Measurements from ENCODE around the gene KIAA0232.
A peak's percentile ranks its signal among the peaks of the same experiment; 100 is the strongest.

KIAA0232 gene

DNA sequence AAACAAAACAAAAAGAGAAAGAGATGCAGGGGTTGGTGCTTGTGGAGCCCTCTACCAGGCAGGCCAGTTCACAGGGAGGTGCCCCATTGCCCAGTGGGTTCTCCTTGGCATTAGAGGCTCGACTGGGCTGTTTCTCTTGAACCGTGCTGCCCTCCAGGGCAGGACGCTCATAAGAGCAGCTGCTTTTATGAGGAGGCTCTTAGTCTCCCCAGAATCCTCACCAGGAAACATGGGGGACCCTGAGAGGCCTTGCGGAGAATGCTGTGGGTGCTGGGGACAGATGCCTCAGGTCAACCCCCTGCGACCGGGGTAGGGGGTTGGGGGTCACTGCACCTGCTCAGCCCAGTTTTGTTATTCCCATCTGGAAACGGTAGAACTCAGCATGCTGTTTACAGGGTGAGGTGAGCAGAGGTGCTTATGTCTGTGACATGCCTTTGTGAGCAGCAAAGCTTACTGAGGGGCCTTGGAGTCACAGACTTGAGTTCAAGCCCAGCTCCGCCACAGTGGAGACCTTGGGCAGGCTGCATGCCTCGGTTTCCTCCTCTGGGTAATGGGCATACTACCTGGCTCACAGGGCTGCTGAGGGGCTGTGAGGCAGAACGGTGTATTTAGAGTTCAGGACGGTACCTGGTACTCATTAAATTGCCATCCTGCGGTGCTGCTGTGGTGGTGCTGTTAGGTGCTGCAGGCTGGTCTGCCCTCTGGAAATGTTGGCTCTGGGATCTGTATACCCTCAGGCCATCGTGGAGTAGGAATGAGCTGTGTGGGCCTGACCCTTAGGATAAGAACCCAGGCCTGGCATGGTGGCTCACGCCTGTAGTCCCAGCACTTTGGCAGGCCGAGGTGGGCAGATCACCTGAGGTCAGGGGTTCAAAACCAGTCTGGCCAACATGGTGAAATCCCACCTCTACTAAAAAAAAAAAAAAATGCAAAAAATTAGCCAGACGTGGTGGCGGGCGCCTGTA lies 132.8 kb downstream of the KIAA0232 start:
- H3K27me3 Mint-ChIP-seq = no peaks in the 10 kb centered on the region
- H3K36me3 Mint-ChIP-seq (ENCODE audit: low read depth) = peaks cover 14% of the 10 kb centered on the region
- H3K4me3 Mint-ChIP-seq = no peak overlapping the region
- peak overlapping the region; percentile 37 for H3K27ac Mint-ChIP-seq
- H3K9me3 Mint-ChIP-seq = no peaks in the 10 kb centered on the region
- DNase-seq = no peak
- H3K4me1 Mint-ChIP-seq (ENCODE audit: low read depth) = peaks cover 82% of the 10 kb centered on the region

DNA sequence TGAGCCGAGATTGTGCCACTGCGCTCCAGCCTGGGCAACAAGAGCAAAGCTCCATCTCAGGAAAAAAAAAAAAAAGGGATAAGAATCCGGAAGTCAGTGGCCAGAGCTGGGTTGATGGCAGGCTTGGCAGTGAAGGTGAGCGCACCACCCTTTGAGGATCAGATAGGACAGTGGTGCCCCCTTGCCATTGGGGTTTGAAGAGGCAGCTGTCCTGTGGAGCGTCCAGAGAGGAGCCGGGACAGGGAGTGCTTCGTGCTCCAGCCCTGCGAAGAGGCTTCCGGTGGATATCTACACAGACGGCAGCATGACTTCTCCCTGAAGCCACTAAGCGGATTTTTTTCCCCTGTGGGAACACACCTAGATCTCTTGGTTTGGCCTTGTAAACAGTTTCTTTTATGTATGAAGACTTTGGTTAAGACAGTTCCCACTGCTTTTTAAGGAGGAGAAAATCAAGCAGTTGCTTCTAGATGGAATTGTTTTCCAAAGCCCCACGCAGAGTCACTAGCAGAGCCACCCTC lies 133.6 kb downstream of the KIAA0232 start:
- peaks cover 81% of the 10 kb centered on the region for H3K4me1 Mint-ChIP-seq (ENCODE audit: low read depth)
- DNase-seq = no peak
- H3K4me3 Mint-ChIP-seq = peak overlapping the region; percentile 30
- no peaks in the 10 kb centered on the region for H3K9me3 Mint-ChIP-seq
- H3K36me3 Mint-ChIP-seq (ENCODE audit: low read depth) = peaks cover 10% of the 10 kb centered on the region
- H3K27ac Mint-ChIP-seq = peak overlapping the region; percentile 76
- no peaks in the 10 kb centered on the region for H3K27me3 Mint-ChIP-seq

DNA sequence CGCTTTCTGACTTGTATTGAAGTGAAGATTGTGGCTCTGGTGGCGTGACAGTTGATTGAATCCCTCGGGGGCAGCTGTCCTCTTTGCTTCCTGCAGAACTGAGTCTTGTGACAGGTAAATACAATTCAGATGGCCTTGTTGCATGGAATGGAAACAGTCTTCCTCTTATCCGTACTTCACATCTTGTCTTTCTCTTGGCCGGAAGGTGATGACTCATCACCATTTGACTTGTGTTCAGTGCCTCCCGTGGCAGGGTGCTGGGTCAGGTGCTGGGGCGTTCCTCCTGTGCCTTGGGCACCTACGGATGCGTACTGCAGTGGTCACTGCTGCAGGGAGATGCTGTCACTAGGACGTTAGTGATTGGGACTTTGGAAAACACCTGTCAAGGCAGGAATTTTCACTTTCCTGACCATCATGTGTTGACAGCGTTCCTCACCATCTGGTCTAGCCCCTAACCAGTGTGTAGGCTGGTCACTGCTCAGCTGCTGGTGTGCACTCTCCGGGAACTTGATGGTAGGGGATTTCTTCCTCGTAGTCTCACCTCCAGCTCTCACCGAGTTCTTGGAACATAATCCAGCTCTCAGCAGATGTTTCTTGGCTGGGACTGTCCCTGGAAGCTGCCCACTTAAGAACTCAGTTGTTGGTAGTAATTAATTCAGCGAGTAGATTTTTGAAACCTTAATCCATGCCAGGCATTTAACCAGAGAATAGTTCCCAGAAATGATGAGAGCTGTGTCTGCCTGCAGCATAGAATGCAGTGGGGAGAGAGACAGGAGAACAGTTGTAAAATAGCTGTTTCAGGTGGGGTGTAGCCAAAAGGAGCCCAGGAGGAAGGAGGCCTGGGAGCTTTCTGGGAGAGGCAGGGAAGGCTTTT lies 134.3 kb downstream of the KIAA0232 start:
- peak; percentile 64 for DNase-seq
- Mint-ChIP-seq H3K4me1 (ENCODE audit: low read depth) (peaks cover 75% of the 10 kb centered on the region), H3K9me3 (no peaks in the 10 kb centered on the region), H3K36me3 (ENCODE audit: low read depth) (peaks cover 9% of the 10 kb centered on the region), H3K27me3 (no peaks in the 10 kb centered on the region), H3K4me3 (peak overlapping the region; percentile 30), H3K27ac (peak overlapping the region; percentile 76)

DNA sequence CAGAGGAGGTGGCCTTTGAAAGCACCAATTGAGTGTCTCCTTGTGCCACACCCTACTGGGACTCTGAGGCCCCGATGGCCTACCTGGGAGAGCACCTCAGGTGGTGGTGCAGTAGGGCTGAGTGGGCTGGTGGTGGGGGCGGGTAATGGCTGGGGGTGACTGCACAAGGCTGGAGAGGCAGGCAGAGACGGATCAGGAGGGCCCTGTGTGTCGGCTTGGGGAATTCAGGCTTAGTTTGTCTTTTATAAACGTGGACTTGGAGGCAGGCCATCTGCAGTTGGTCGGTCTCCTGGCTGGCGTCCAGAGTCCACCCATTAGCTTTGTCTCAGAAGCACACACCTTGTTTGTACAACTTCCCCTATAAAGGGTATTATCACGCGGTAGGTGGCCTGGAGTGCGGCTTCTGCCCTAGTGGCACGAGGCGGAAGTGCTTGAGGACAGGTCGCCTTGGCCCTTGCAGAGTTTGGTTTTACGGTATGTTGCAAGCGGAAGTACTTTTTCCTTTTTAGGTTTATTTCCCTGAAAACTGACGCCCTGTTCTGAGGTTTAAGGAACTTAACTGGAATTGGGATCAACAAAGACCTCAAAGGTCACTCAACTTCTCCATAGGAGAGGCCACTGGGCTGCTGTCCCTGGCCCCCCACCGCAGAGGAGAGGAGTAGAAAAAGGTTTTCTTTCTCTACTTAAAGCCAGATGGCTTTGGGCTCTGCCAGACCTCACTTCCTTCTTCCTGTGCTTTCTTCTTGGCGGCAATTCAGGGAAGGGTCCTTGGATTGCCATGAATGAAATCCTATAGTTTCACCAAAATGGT lies 135.1 kb downstream of the KIAA0232 start:
- Mint-ChIP-seq H3K27me3 (no peaks in the 10 kb centered on the region), H3K4me3 (peak overlapping the region; percentile 30), H3K27ac (peak overlapping the region; percentile 76), H3K4me1 (ENCODE audit: low read depth) (peaks cover 77% of the 10 kb centered on the region), H3K9me3 (no peaks in the 10 kb centered on the region), H3K36me3 (ENCODE audit: low read depth) (peaks cover 9% of the 10 kb centered on the region)
- peak; percentile 51 for DNase-seq

DNA sequence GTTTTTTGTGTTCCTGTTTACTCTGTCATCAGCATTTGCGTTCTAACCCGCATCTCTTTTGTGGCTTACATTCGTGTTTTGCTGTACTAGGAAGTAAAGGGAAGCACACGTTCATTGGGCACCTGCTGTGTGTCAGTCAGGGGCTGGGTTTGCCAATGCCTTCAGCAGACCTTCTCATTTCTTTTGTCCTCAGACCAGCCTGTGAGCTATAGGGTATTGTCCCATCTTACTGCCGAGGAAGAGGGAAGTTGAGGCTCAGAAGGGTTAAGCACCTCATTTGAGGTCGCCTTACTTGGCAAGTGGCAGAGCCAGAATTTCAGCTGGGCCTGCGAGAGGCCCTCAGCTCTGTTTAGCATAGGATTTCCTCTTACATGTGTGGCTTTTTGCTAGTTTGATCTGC lies 135.8 kb downstream of the KIAA0232 start:
- Mint-ChIP-seq H3K9me3 (no peaks in the 10 kb centered on the region), H3K4me3 (peak overlapping the region; percentile 9), H3K27me3 (no peaks in the 10 kb centered on the region), H3K4me1 (ENCODE audit: low read depth) (peaks cover 75% of the 10 kb centered on the region), H3K36me3 (ENCODE audit: low read depth) (peaks cover 15% of the 10 kb centered on the region), H3K27ac (peak overlapping the region; percentile 76)
- DNase-seq = no peak

DNA sequence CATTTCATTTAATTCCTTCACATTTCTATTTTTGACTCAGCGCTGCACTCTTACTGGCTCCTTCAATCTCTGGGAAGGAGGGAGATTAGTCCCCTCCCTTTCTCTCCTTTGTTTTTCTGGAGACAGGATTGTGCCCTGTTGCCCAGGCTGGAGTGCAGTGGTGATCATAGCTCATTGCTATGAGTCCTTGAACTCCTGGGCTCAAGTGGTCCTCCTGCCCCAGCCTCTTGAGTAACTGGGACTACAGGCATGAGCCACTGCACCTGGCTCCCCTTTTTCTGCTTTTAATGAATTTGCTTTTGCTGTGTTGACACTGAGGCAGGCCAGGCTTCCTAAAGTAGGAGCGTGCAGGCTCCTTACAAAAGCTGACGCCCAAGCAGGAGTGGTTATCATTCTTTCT lies 137.6 kb downstream of the KIAA0232 start:
- Mint-ChIP-seq H3K27ac (peak overlapping the region; percentile 76), H3K4me3 (no peak overlapping the region), H3K4me1 (ENCODE audit: low read depth) (peaks cover 71% of the 10 kb centered on the region), H3K36me3 (ENCODE audit: low read depth) (peaks cover 34% of the 10 kb centered on the region), H3K27me3 (no peaks in the 10 kb centered on the region), H3K9me3 (no peaks in the 10 kb centered on the region)
- no peak for DNase-seq

DNA sequence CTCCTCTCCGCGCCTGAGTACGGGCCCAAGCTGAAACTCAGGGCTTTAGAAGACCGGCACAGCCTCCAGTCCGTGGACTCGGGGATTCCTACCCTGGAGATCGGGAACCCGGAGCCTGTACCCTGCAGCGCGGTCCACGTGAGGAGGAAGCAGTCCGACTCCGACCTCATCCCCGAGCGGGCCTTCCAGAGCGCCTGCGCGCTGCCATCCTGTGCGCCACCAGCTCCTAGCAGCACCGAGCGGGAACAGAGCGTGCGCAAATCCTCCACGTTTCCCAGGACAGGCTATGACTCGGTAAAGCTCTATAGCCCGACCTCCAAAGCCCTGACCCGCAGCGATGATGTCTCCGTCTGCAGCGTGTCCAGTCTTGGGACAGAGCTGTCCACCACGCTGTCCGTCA lies 141.0 kb downstream of the KIAA0232 start:
- Mint-ChIP-seq H3K36me3 (ENCODE audit: low read depth) (peaks cover 60% of the 10 kb centered on the region), H3K27me3 (no peaks in the 10 kb centered on the region), H3K4me1 (ENCODE audit: low read depth) (peaks cover 73% of the 10 kb centered on the region), H3K9me3 (no peaks in the 10 kb centered on the region), H3K4me3 (no peak overlapping the region), H3K27ac (peak overlapping the region; percentile 27)
- DNase-seq = no peak

DNA sequence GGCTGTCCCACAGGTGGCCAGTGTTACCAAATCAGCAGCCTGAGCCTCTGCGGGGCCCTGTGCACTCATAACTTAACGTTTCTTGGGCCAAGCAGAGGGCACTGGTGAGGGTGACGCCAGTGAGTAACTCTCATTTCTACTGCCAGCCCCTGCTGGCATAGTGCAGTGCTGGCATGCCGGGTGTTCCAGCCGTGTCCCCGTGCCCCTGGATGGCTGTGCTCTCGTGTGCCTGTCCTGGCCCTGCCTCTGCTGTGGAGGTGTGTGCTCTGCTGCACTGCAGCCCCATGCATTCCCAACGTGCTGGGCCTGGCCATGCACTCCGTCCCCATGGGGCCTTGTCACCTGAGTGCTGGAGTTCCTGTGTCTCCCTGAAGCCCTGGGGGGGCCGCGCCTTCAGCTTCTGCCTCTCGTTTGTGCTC lies 141.8 kb downstream of the KIAA0232 start:
- Mint-ChIP-seq H3K27ac (no peak overlapping the region), H3K27me3 (no peaks in the 10 kb centered on the region), H3K36me3 (ENCODE audit: low read depth) (peaks cover 65% of the 10 kb centered on the region), H3K4me1 (ENCODE audit: low read depth) (peaks cover 77% of the 10 kb centered on the region), H3K4me3 (no peak overlapping the region), H3K9me3 (no peaks in the 10 kb centered on the region)
- no peak for DNase-seq

DNA sequence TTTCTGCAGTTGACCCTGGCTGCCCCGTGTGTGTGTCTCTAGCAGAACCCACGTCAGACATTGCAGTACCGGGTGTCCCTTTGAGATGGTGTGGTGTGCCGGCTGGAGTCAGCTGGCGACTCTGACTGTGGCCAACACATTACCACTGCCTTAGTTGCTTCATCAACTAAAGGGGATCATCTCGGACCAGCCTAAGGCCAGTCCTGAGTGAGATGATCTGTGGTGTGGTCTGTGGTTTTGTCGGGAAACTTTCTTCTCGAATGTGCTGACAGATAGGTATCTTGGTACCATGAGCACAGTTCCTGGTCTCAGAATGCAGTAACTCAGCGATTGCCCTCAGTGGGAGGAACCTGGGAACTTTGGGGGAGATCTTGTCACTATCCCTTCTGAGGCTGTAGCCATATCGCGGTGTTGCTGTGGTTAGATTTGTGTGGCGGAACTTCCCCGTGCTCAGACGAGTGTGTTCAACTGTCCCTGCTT lies 142.9 kb downstream of the KIAA0232 start:
- H3K4me3 Mint-ChIP-seq = peak overlapping the region; percentile 51

DNA sequence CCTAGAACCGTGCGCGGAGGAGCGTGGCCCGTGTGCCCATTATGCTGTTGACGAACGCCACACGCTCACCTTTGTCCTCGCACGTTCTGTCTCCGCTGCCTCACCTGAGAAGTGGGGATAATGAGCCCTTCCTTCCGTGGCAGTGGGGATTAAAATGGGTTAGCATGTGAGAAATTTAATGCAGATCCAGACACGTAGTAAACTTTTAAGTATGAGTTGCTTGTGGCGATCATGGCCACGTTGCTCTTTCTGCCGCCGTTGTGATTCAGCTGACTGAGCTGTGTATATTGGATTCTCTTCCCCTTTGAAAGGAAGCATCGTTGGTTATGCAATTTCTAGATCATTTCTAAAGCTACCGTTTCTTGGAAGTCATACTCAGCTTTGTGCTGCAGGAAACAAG lies 143.6 kb downstream of the KIAA0232 start:
- Mint-ChIP-seq H3K27ac (peak overlapping the region; percentile 82), H3K4me1 (ENCODE audit: low read depth) (peaks cover 76% of the 10 kb centered on the region), H3K9me3 (no peaks in the 10 kb centered on the region), H3K36me3 (ENCODE audit: low read depth) (peaks cover 73% of the 10 kb centered on the region), H3K4me3 (peak overlapping the region; percentile 51), H3K27me3 (no peaks in the 10 kb centered on the region)
- no peak for DNase-seq

More for the DNA sequence above, 142.9 kb downstream of the KIAA0232 start:
- Mint-ChIP-seq H3K9me3 (no peaks in the 10 kb centered on the region), H3K36me3 (ENCODE audit: low read depth) (peaks cover 72% of the 10 kb centered on the region), H3K4me1 (ENCODE audit: low read depth) (peaks cover 82% of the 10 kb centered on the region), H3K27me3 (no peaks in the 10 kb centered on the region), H3K27ac (peak overlapping the region; percentile 82)
- no peak for DNase-seq

DNA sequence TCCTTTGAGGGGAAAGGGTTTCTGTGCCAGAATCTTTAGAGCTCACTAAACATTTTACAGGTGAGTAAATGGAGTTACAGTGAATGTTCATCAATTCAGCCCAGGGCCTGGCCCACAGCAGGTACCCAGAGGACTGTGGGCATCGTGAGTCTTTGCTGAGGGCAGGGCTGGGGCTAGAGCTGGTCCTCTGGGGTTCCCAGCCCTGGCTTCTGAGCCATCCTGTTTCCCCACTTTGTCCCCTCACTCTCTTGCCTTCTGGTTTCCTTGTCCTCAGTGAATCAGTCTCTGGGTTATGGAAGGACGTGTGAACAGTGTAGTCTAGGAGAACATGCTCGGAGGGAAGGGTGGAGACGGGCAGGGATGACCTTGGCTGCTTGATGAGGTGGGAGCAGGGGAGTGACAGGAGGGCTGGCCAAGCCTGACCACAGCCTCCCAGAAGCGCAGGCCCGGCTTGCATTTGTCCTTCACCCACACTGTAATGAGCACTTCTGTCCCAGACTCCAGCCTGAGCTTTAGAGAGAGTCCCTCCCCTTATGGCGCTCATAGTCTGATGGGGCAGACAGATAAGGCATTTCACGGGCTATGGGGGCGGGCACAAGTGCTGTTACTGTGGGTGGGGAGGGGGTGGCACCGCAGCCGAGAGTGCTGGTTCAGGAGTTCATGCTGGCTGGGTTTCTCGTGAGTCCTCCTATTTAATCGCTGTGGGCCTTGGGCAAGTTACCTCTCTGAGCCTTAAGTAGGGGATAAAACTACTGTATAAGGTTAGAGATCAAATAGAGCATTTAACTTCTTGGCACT lies 144.4 kb downstream of the KIAA0232 start:
- Mint-ChIP-seq H3K9me3 (no peaks in the 10 kb centered on the region), H3K4me1 (ENCODE audit: low read depth) (peaks cover 81% of the 10 kb centered on the region), H3K4me3 (peak overlapping the region; percentile 51), H3K36me3 (ENCODE audit: low read depth) (peaks cover 80% of the 10 kb centered on the region), H3K27ac (peak overlapping the region; percentile 82), H3K27me3 (no peaks in the 10 kb centered on the region)
- peak; percentile 60 for DNase-seq

DNA sequence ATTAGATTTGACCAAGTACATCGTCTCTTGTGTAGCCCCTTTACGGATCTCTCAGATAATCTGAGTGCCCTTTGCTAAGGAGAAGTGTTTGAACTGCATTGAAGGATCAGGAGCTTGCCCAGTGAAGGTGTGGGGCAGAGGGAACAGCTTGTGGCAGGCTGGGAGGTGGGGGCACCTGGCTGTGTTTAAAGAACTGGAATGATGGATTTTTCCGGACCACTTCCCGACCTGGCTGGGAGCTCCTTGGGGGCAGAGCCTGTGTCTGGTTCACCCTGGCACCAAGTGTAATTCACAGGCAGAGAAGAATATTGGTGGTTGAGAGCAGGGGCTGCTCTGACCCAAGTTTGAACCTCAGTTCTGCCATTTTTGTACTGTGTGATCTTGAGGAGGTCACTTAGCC lies 145.6 kb downstream of the KIAA0232 start:
- Mint-ChIP-seq H3K4me1 (ENCODE audit: low read depth) (peaks cover 75% of the 10 kb centered on the region), H3K27me3 (no peaks in the 10 kb centered on the region), H3K27ac (no peak overlapping the region), H3K4me3 (no peak overlapping the region), H3K36me3 (ENCODE audit: low read depth) (peaks cover 80% of the 10 kb centered on the region), H3K9me3 (no peaks in the 10 kb centered on the region)
- DNase-seq = no peak

DNA sequence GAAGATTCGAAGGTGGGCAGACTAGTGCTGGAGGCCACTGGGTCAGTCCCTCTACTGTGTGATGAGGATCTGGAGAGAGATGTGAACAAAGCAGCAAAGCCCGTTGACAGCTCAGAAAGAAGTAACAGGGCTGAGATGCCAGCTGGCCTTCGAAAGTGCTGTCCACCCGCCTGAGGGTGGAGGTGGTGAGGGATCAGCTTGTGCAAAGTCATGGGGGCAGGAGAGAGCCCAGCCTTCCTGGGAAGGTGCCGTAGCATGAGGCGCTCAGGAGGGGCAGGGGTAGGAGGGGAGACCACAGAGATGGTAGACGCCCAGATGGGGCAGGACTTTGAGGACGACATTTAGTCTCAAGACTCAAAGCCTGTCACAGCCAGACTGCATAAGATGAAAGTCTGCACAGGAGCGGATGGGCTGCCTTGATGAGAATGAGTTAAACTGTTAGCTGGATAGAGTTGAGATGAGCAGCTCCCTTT lies 146.8 kb downstream of the KIAA0232 start:
- Mint-ChIP-seq H3K4me1 (ENCODE audit: low read depth) (peaks cover 77% of the 10 kb centered on the region), H3K36me3 (ENCODE audit: low read depth) (peaks cover 78% of the 10 kb centered on the region)

More for the DNA sequence above, 146.8 kb downstream of the KIAA0232 start:
- Mint-ChIP-seq H3K27me3 (no peaks in the 10 kb centered on the region), H3K27ac (peak overlapping the region; percentile 44), H3K4me3 (no peak overlapping the region), H3K9me3 (no peaks in the 10 kb centered on the region)
- no peak for DNase-seq
